HCT116 (cell line): ENCODE measurements around the gene IGF2BP3. TPM values are rescaled to one million over a fixed set of nuclear protein-coding genes. Genes with fewer than 3 reads are reported as not detected.

ENCODE experiments used
- ATAC-seq: fragments of 200-7000 bp; cut with Tn5 transposase; 2 replicates; pipeline ENCODE4 v1.9.1; 2020; ENCODE audit warnings: mild to moderate bottlenecking, moderate library complexity
- BruUV-seq: library from RNA; stranded (reverse); fragments of 400-500 nt; replicated peaks from 2 replicates; lab custom pipeline; 2021; lab: Mats Ljungman, UMichigan
- CTCF ChIA-PET: fragments of 300-600 bp; sonication (Branson Sonifier 250); formaldehyde crosslinking; loops from one replicate; lab custom pipeline; 2021; ENCODE audit warnings: antibody characterized with exemption; lab: Charles Lee
- POLR2A ChIA-PET: fragments of 300-600, 350-600 bp; sonication (Branson Sonifier 250); formaldehyde crosslinking; loops from one replicate; lab custom pipeline; 2021; ENCODE audit warnings: antibody characterized with exemption; lab: Charles Lee
- RAD21 ChIA-PET, 2 experiments: fragments of 300-600 bp; sonication (Branson Sonifier 250); formaldehyde crosslinking; loops; one replicate each; lab custom pipeline; 2023; ENCODE audit warnings: low total read pairs in 2 of 2; ENCODE audit not compliant: uncharacterized antibody in 2 of 2, unreplicated experiment in 2 of 2, low non-redundant PET in 1 of 2; lab: Charles Lee
- DNase-seq: peaks from one replicate; pipeline ENCODE4 v3.0.0-alpha.2; 2010; ENCODE audit warnings: low read depth, low spot score
- H2AFZ ChIP-seq: fragments of 200-600 bp; shearing (Covaris generic), sonication (generic); 2 replicates; pipeline ENCODE4 v1.6.1; 2017; ENCODE audit warnings: low read depth, mixed run types, mixed read lengths, antibody characterized with exemption, low read length; ENCODE audit not compliant: poor library complexity, severe bottlenecking
- H3K27ac ChIP-seq: 2 replicates; pipeline ENCODE4 v1.5.1; 2012; ENCODE audit warnings: low read depth, low read length
- H3K27me3 ChIP-seq: fragments of 200-600 bp; sonication (generic); 2 replicates; pipeline ENCODE4 v1.6.1; 2016; ENCODE audit warnings: mixed run types, low read length, mixed read lengths; ENCODE audit not compliant: insufficient read depth
- H3K36me3 ChIP-seq, 2 experiments: fragments of 200-500 bp in 1 of 2; fragments of 200-600 bp in 1 of 2; sonication (Bioruptor generic) in 1 of 2; sonication (generic) in 1 of 2; 2 replicates each; pipeline versions ENCODE4 v1.5.1 to v1.6.1; 2014 to 2016; ENCODE audit warnings: low read length in 2 of 2, inconsistent platforms in 1 of 2, mixed read lengths in 1 of 2, mixed run types in 1 of 2; ENCODE audit not compliant: insufficient read depth in 2 of 2, control insufficient read depth in 1 of 2
- H3K4me1 ChIP-seq, 2 experiments: fragments of 200-600 bp in 1 of 2; sonication (generic) in 1 of 2; 2 replicates each; pipeline versions ENCODE4 v1.5.1 to v1.6.1; 2012 to 2017; ENCODE audit warnings: low read length in 2 of 2, inconsistent platforms in 1 of 2, mild to moderate bottlenecking in 1 of 2, mixed read lengths in 1 of 2, mixed run types in 1 of 2, moderate library complexity in 1 of 2; ENCODE audit not compliant: insufficient read depth in 2 of 2, control insufficient read depth in 1 of 2
- H3K4me2 ChIP-seq: fragments of 200-600 bp; sonication (generic); 2 replicates; pipeline ENCODE4 v1.6.1; 2017; ENCODE audit warnings: mixed run types, low read length, mixed read lengths
- H3K4me3 ChIP-seq, 2 experiments: fragments of 200-600 bp in 1 of 2; sonication (generic) in 1 of 2; replicated peaks in 1 of 2; 2 replicates each; pipeline ENCODE4 v1.5.1; 2011 to 2016; ENCODE audit warnings: low read length in 2 of 2, control low read depth in 1 of 2, low read depth in 1 of 2, mild to moderate bottlenecking in 1 of 2, mixed read lengths in 1 of 2, mixed run types in 1 of 2
- H3K79me2 ChIP-seq: fragments of 200-600 bp; sonication (generic); 2 replicates; pipeline ENCODE4 v1.6.1; 2017; ENCODE audit warnings: mild to moderate bottlenecking, mixed run types, low read length, moderate library complexity, mixed read lengths; ENCODE audit not compliant: insufficient read depth
- H3K9ac ChIP-seq: fragments of 200-600 bp; sonication (generic); 2 replicates; pipeline ENCODE4 v1.6.1; 2016; ENCODE audit warnings: low read length, mixed read lengths
- H3K9me2 ChIP-seq: fragments of 200-600 bp; sonication (generic), shearing (Covaris generic); 2 replicates; pipeline ENCODE4 v1.6.1; 2017; ENCODE audit warnings: mixed run types, mild to moderate bottlenecking, moderate library complexity; ENCODE audit not compliant: insufficient read depth
- H3K9me3 ChIP-seq, 2 experiments: fragments of 200-500 bp in 1 of 2; fragments of 200-600 bp in 1 of 2; sonication (Bioruptor generic) in 1 of 2; sonication (generic) in 1 of 2; 2 replicates each; pipeline ENCODE4 v1.6.1; 2014 to 2017; ENCODE audit warnings: low read length in 2 of 2, mixed read lengths in 2 of 2, inconsistent platforms in 1 of 2, low read depth in 1 of 2, mild to moderate bottlenecking in 1 of 2, mixed run types in 1 of 2, moderate library complexity in 1 of 2; ENCODE audit not compliant: control insufficient read depth in 1 of 2, insufficient read depth in 1 of 2
- H4K20me1 ChIP-seq: fragments of 200-600 bp; sonication (generic), shearing (Covaris generic); 2 replicates; pipeline ENCODE4 v1.6.1; 2017; ENCODE audit warnings: mixed run types, mild to moderate bottlenecking, moderate library complexity; ENCODE audit not compliant: insufficient read depth
- CEBPB ChIP-seq: IDR thresholded peaks from 2 replicates; pipeline ENCODE4 v1.6.1; 2012; ENCODE audit warnings: low read depth
- ELF1 ChIP-seq: IDR thresholded peaks from 2 replicates; pipeline ENCODE4 v1.6.1; 2012; ENCODE audit warnings: low read depth, borderline replicate concordance
- EZH2 ChIP-seq: fragments of 200-600 bp; sonication (generic); IDR thresholded peaks from 2 replicates; pipeline ENCODE4 v1.6.1; 2017; ENCODE audit warnings: antibody characterized with exemption, mixed run types
- FOSL1 ChIP-seq: IDR thresholded peaks from 2 replicates; pipeline ENCODE4 v1.6.1; 2012; ENCODE audit warnings: low read depth
- POLR2A ChIP-seq: IDR thresholded peaks from 2 replicates; pipeline ENCODE4 v1.7.0; 2011; ENCODE audit warnings: borderline replicate concordance; ENCODE audit not compliant: insufficient read depth, insufficient read length; ENCODE audit errors: extremely low read depth
- RAD21 ChIP-seq: IDR thresholded peaks from 2 replicates; pipeline ENCODE4 v1.6.1; 2012; ENCODE audit warnings: low read depth, mild to moderate bottlenecking
- REST ChIP-seq: IDR thresholded peaks from 2 replicates; pipeline ENCODE4 v1.6.1; 2012; ENCODE audit warnings: low read depth
- SIN3A ChIP-seq: IDR thresholded peaks from 2 replicates; pipeline ENCODE4 v1.6.1; 2012; ENCODE audit warnings: low read depth
- SP1 ChIP-seq: IDR thresholded peaks from 2 replicates; pipeline ENCODE4 v1.6.1; 2012; ENCODE audit warnings: low read depth
- SRF ChIP-seq: IDR thresholded peaks from 2 replicates; pipeline ENCODE4 v1.6.1; 2012; ENCODE audit warnings: low read depth
- TCF7L2 ChIP-seq: IDR thresholded peaks from 2 replicates; pipeline ENCODE4 v1.7.0; 2011; ENCODE audit warnings: borderline replicate concordance, inconsistent platforms; ENCODE audit not compliant: insufficient read depth, insufficient read length; ENCODE audit errors: extremely low read depth
- YY1 ChIP-seq: IDR thresholded peaks from 2 replicates; pipeline ENCODE4 v1.6.1; 2011; ENCODE audit warnings: low read length, low read depth, moderate library complexity, mild to moderate bottlenecking; ENCODE audit not compliant: insufficient replicate concordance; ENCODE audit errors: extremely low read depth
- ZBTB33 ChIP-seq: IDR thresholded peaks from 2 replicates; pipeline ENCODE4 v1.6.1; 2011; ENCODE audit warnings: mild to moderate bottlenecking, low read length, moderate library complexity; ENCODE audit not compliant: insufficient replicate concordance; ENCODE audit errors: extremely low read depth
- ZFX ChIP-seq: fragments of 450-650 bp; IDR thresholded peaks from 2 replicates; pipeline ENCODE4 v1.6.1; 2017
- intact Hi-C: fragments of 100-400 bp; cut with micrococcal nuclease; formaldehyde crosslinking; loops from 2 replicates; pipeline ENCODE4 v1.10.0; 2022
- total RNA-seq: library from RNA; stranded (reverse); gene quantifications from one replicate; pipeline ENCODE4 v1.2.1, GENCODE V29; 2021; ENCODE audit not compliant: unreplicated experiment

The IGF2BP3 gene
- total RNA-seq, 1 experiment from 2014 or later = 79.1 TPM

- no peaks in the 10 kb centered on the region for H3K9me3 ChIP-seq
- H3K9me2 ChIP-seq = no peaks in the 10 kb centered on the region
- no peak overlapping the region for H3K4me3 ChIP-seq
- CTCF ChIA-PET = no interaction called here
- TF ChIP-seq REST (no peak), YY1 (no peak), SIN3A (no peak), CEBPB (no peak)
- peaks cover 4 to 7% of the 10 kb centered on the region in 2 experiments; a peak in 1 of 4 replicates for H3K36me3 ChIP-seq
- H3K27me3 ChIP-seq = no peaks in the 10 kb centered on the region
- POLR2A ChIA-PET = no interaction called here
- H3K4me1 ChIP-seq = peaks cover 12 to 33% of the 10 kb centered on the region in 2 experiments
- ATAC-seq = no peak
- H3K4me2 ChIP-seq = no peak overlapping the region
- peaks cover 4% of the 10 kb centered on the region; the same call in 1 of the 2 replicates for H4K20me1 ChIP-seq
- RAD21 ChIA-PET = no interaction called here
- no peak overlapping the region for H2AFZ ChIP-seq
- intact Hi-C loops = no loop called here
- peaks cover 77% of the 10 kb centered on the region for H3K79me2 ChIP-seq
- BruUV-seq = no TSS peak
- H3K9ac ChIP-seq = no peak overlapping the region
- H3K27ac ChIP-seq = no peak overlapping the region
- DNase-seq = no peak
Observed at GRCh38 chr7:23372611-23373010, 97.7 kb downstream of the IGF2BP3 start.

- CTCF ChIA-PET = no interaction called here
- no peaks in the 10 kb centered on the region for H3K27me3 ChIP-seq
- POLR2A ChIA-PET = no interaction called here
- no TSS peak for BruUV-seq
- no peak overlapping the region for H2AFZ ChIP-seq
- intact Hi-C loops = no loop called here
- DNase-seq (no peak), ATAC-seq (no peak)
- no peak overlapping the region for H3K27ac ChIP-seq
- H3K79me2 ChIP-seq = peaks cover 74% of the 10 kb centered on the region
- RAD21 ChIA-PET = no interaction called here
- H3K9me3 ChIP-seq = no peaks in the 10 kb centered on the region
- no peaks in the 10 kb centered on the region for H3K9me2 ChIP-seq
- peaks cover 7 to 25% of the 10 kb centered on the region in 2 experiments for H3K4me1 ChIP-seq
- H3K36me3 ChIP-seq = peaks cover 4 to 7% of the 10 kb centered on the region in 2 experiments; a peak in 1 of 4 replicates
- H3K4me3 ChIP-seq = no peak overlapping the region
- no peak overlapping the region for H3K4me2 ChIP-seq
- H3K9ac ChIP-seq = no peak overlapping the region
- peaks cover under 1% of the 10 kb centered on the region; the same call in 1 of the 2 replicates for H4K20me1 ChIP-seq
- no peak for TF ChIP-seq RAD21
- TF ChIP-seq ZFX = no peak
- TF ChIP-seq YY1 = no peak
- TF ChIP-seq SP1 = no peak
- TF ChIP-seq SIN3A = no peak
- no peak for TF ChIP-seq EZH2
- TF ChIP-seq TCF7L2 = no peak
- TF ChIP-seq FOSL1 = no peak
- TF ChIP-seq ELF1 = no peak
- no peak for TF ChIP-seq ZBTB33
- no peak for TF ChIP-seq SRF
- TF ChIP-seq POLR2A = no peak
Observed at GRCh38 chr7:23371654-23372053, 98.6 kb downstream of the IGF2BP3 start.
